ENCODE data around the gene USP13. TPM values are rescaled to one million over a fixed set of nuclear protein-coding genes. Genes with fewer than 3 reads are reported as not detected.

Gene USP13
- total RNA-seq, 1 donor from 2014 or later = 11.5 TPM

- Histone ChIP-seq H3K27ac (no peak overlapping the region), H3K36me3 (peaks cover 3 to 18% of the 10 kb centered on the region in 2 donors), H3K4me3 (no peak overlapping the region), H3K27me3 (no peaks in the 10 kb centered on the region), H3K4me1 (no peaks in the 10 kb centered on the region), H3K9me3 (no peaks in the 10 kb centered on the region)
- no peak for DNase-seq (ENCODE audit: extremely low spot score in 2 of 2)
- TF ChIP-seq CTCF (IDR thresholded peaks at IDR 0.05) = no peak
- TF ChIP-seq POLR2AphosphoS5 (IDR thresholded peaks at IDR 0.05; ENCODE audit: insufficient read depth in 1 of 2, low read depth in 1 of 2) = no peak
- TF ChIP-seq POLR2A (IDR thresholded peaks at IDR 0.05) = no peak
- intact Hi-C loops (cut with DNase I) = no loop called here
These were observed 113.7 kb downstream of the USP13 start for GRCh38 chr3:179766416-179767133.

- intact Hi-C loops (cut with DNase I) = no loop called here
- no peaks in the 10 kb centered on the region for H3K27me3 ChIP-seq
- H3K27ac ChIP-seq = no peak overlapping the region
- H3K4me3 ChIP-seq = no peak overlapping the region
- H3K9me3 ChIP-seq = no peaks in the 10 kb centered on the region
- DNase-seq (ENCODE audit: extremely low spot score in 2 of 2) = no peak
- H3K4me1 ChIP-seq = no peaks in the 10 kb centered on the region
- TF ChIP-seq CTCF (IDR thresholded peaks at IDR 0.05) (no peak), POLR2AphosphoS5 (IDR thresholded peaks at IDR 0.05; ENCODE audit: insufficient read depth in 1 of 2, low read depth in 1 of 2) (no peak), POLR2A (IDR thresholded peaks at IDR 0.05) (no peak)
- peaks cover 3 to 13% of the 10 kb centered on the region in 2 donors for H3K36me3 ChIP-seq
These were observed 115.2 kb downstream of the USP13 start for GRCh38 chr3:179768080-179768479.

- TF ChIP-seq CTCF (IDR thresholded peaks at IDR 0.05) = no peak
- no peak for TF ChIP-seq POLR2AphosphoS5 (IDR thresholded peaks at IDR 0.05; ENCODE audit: insufficient read depth in 1 of 2, low read depth in 1 of 2)
- no peak for TF ChIP-seq POLR2A (IDR thresholded peaks at IDR 0.05)
- no peaks in the 10 kb centered on the region for H3K4me1 ChIP-seq
- H3K9me3 ChIP-seq = no peaks in the 10 kb centered on the region
- no peak overlapping the region for H3K27ac ChIP-seq
- DNase-seq (ENCODE audit: extremely low spot score in 2 of 2) = no peak
- no peak overlapping the region for H3K4me3 ChIP-seq
- peaks cover 3 to 12% of the 10 kb centered on the region in 2 donors for H3K36me3 ChIP-seq
- no peaks in the 10 kb centered on the region for H3K27me3 ChIP-seq
- intact Hi-C loops (cut with DNase I) = no loop called here
These were observed 116.8 kb downstream of the USP13 start for GRCh38 chr3:179769411-179770247.

GRCh38 chr3:179771797-179772196, 119.0 kb downstream of the USP13 start:
- TF ChIP-seq POLR2A (IDR thresholded peaks at IDR 0.05) (no peak), POLR2AphosphoS5 (IDR thresholded peaks at IDR 0.05; ENCODE audit: insufficient read depth in 1 of 2, low read depth in 1 of 2) (no peak), CTCF (IDR thresholded peaks at IDR 0.05) (no peak)
- intact Hi-C loops (cut with DNase I) = no loop called here
- no peaks in the 10 kb centered on the region for H3K9me3 ChIP-seq
- H3K27ac ChIP-seq = no peak overlapping the region
- H3K4me1 ChIP-seq = no peaks in the 10 kb centered on the region
- H3K4me3 ChIP-seq = no peak overlapping the region
- no peaks in the 10 kb centered on the region for H3K36me3 ChIP-seq
- no peaks in the 10 kb centered on the region for H3K27me3 ChIP-seq
- DNase-seq (ENCODE audit: extremely low spot score in 2 of 2) = no peak

- no peak for DNase-seq (ENCODE audit: extremely low spot score in 2 of 2)
- H3K9me3 ChIP-seq = no peaks in the 10 kb centered on the region
These were observed 119.5 kb downstream of the USP13 start for GRCh38 chr3:179772297-179772696.

More at GRCh38 chr3:179772297-179772696, 119.5 kb downstream of the USP13 start:
- Histone ChIP-seq H3K27me3 (no peaks in the 10 kb centered on the region), H3K4me3 (no peak overlapping the region), H3K4me1 (no peaks in the 10 kb centered on the region), H3K36me3 (no peaks in the 10 kb centered on the region), H3K27ac (no peak overlapping the region)
- intact Hi-C loops (cut with DNase I) = no loop called here
- TF ChIP-seq POLR2A (IDR thresholded peaks at IDR 0.05) = no peak
- no peak for TF ChIP-seq CTCF (IDR thresholded peaks at IDR 0.05)
- no peak for TF ChIP-seq POLR2AphosphoS5 (IDR thresholded peaks at IDR 0.05; ENCODE audit: insufficient read depth in 1 of 2, low read depth in 1 of 2)
